SIG-M5 treated with dmso at 0.1 percent for 504 hours (cell line): ENCODE measurements around the gene SCNN1A.

ENCODE experiments used
- DNase-seq: peaks from one replicate; lab custom pipeline; 2025; ENCODE audit not compliant: unreplicated experiment; lab: John Stamatoyannopoulos, UW

SCNN1A gene

GRCh38 chr12:6384499-6385436 is 9.4 kb upstream of the SCNN1A start:
- DNase-seq = no peak

- peak; percentile 90 for DNase-seq
Measured at GRCh38 chr12:6383572-6384498, 8.5 kb upstream of the SCNN1A start, which contains the start of gene LTBR. Gene LTBR (plus strand): TSS chr12:6384162. CDS start chr12:6384359, 197 bp downstream.

- no peak for DNase-seq
Measured at GRCh38 chr12:6382982-6383381, 7.6 kb upstream of the SCNN1A start.

- DNase-seq = no peak
Measured at GRCh38 chr12:6382371-6382770, 7.0 kb upstream of the SCNN1A start.

- no peak for DNase-seq
Measured at GRCh38 chr12:6380141-6381121, 5.1 kb upstream of the SCNN1A start.

- peak; percentile 78 for DNase-seq
Measured at GRCh38 chr12:6378709-6379472, 3.5 kb upstream of the SCNN1A start.

GRCh38 chr12:6377667-6377994 is 2.3 kb upstream of the SCNN1A start:
- no peak for DNase-seq

- no peak for DNase-seq
Measured at GRCh38 chr12:6376870-6377666, 1.7 kb upstream of the SCNN1A start.

- no peak for DNase-seq
Measured at GRCh38 chr12:6376079-6376869, 911 bp upstream of the SCNN1A start.

- DNase-seq = no peak
Measured at GRCh38 chr12:6374786-6375160, 590 bp downstream of the SCNN1A start.

GRCh38 chr12:6374028-6374785 is 1.2 kb downstream of the SCNN1A start:
- no peak for DNase-seq

- DNase-seq = no peak
Measured at GRCh38 chr12:6373022-6373787, 2.2 kb downstream of the SCNN1A start.

GRCh38 chr12:6372403-6373003 is 2.9 kb downstream of the SCNN1A start:
- peak; percentile 75 for DNase-seq

- DNase-seq = no peak
Measured at GRCh38 chr12:6370994-6371754, 4.2 kb downstream of the SCNN1A start.

- DNase-seq = no peak
Measured at GRCh38 chr12:6370576-6370935, 4.8 kb downstream of the SCNN1A start.
